ENCODE results near the gene GSAP. TPM values are rescaled to one million over a fixed set of nuclear protein-coding genes. Genes with fewer than 3 reads are reported as not detected.

The GSAP gene
- total and polyA plus RNA-seq, 2 donors (not counting 3 experiments of a cell fraction or from before 2014, with no cell fraction given), result 2.3 to 5.8 TPM

DNA sequence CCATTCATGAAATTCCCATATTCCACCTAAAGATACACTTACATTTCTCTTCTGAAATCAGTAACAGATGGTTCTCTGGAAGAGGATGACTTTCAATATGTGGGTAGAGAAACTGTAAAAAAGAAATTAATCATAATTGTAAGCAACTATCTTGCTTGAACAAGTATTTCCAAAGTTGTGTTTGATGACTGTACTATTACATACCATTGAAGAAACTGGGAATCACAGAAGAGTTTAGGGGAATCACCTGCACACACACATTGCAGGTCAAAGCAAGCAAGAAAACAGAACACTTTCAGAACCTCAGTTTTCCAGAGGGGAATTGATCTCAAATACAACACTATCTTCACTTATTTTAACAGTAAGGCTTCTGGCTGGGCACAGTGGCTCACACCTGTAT, 33.6 kb downstream of the GSAP start:
- Histone ChIP-seq H3K4me2 (ENCODE audit: insufficient read depth, low read length) (no peak overlapping the region), H4K20me1 (replicated peaks; ENCODE audit: control insufficient read depth, extremely low read depth, insufficient read depth, low read length) (no peaks in the 10 kb centered on the region), H3K36me3 (ENCODE audit: control insufficient read depth in 2 of 2, extremely low read depth in 1 of 2, insufficient read depth in 2 of 2, low read length in 2 of 2) (no peaks in the 10 kb centered on the region), H3K27me3 (ENCODE audit: control insufficient read depth in 2 of 2, insufficient read depth in 2 of 2, low read length in 2 of 2) (no peaks in the 10 kb centered on the region), H3K9ac (replicated peaks; ENCODE audit: extremely low read depth, insufficient read depth, low read length) (no peak overlapping the region), H3K4me1 (ENCODE audit: control insufficient read depth, extremely low read depth, insufficient read depth, low read length) (no peaks in the 10 kb centered on the region), H3K9me1 (replicated peaks; ENCODE audit: control insufficient read depth, extremely low read depth, insufficient read depth, low read length) (no peaks in the 10 kb centered on the region), H3K9me3 (replicated peaks; ENCODE audit: control insufficient read depth, insufficient read depth, low read length) (no peaks in the 10 kb centered on the region), H3K4me3 (replicated peaks in 1 of 3; ENCODE audit: insufficient read depth in 1 of 3, low read depth in 1 of 3, low read length in 3 of 3) (no peak overlapping the region), H3K27ac (ENCODE audit: insufficient read depth, low read depth, low read length) (no peak overlapping the region), H3K79me2 (ENCODE audit: control insufficient read depth, insufficient read depth, low read length) (no peaks in the 10 kb centered on the region), H2AFZ (ENCODE audit: low read depth, low read length) (no peak overlapping the region)
- dilution Hi-C loops (cut with MboI; ENCODE audit: extremely low pct_ligation_motif_present, low sequenced_read_pairs) (no loop called here), intact Hi-C loops (cut with micrococcal nuclease) (no loop called here)
- FAIRE-seq (no peak), DNase-seq (ENCODE audit: low read depth, low spot score) (no peak)
- TF ChIP-seq POLR2A (IDR thresholded peaks at IDR 0.05; ENCODE audit: low read depth, low read length), result no peak
- no peak for TF ChIP-seq MYC (IDR thresholded peaks at IDR 0.05; ENCODE audit: low read depth, low read length)
- TF ChIP-seq FOS (IDR thresholded peaks at IDR 0.05; ENCODE audit: borderline replicate concordance, insufficient read depth, low read length), result no peak
- TF ChIP-seq, protein P1, sequence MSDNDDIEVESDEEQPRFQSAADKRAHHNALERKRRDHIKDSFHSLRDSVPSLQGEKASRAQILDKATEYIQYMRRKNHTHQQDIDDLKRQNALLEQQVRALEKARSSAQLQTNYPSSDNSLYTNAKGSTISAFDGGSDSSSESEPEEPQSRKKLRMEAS (IDR thresholded peaks at IDR 0.05; ENCODE audit: insufficient read depth, insufficient read length), result no peak
- no peak for TF ChIP-seq JUN (IDR thresholded peaks at IDR 0.05; ENCODE audit: borderline replicate concordance, insufficient read depth, insufficient read length, low read depth)
- TF ChIP-seq, protein P2, sequence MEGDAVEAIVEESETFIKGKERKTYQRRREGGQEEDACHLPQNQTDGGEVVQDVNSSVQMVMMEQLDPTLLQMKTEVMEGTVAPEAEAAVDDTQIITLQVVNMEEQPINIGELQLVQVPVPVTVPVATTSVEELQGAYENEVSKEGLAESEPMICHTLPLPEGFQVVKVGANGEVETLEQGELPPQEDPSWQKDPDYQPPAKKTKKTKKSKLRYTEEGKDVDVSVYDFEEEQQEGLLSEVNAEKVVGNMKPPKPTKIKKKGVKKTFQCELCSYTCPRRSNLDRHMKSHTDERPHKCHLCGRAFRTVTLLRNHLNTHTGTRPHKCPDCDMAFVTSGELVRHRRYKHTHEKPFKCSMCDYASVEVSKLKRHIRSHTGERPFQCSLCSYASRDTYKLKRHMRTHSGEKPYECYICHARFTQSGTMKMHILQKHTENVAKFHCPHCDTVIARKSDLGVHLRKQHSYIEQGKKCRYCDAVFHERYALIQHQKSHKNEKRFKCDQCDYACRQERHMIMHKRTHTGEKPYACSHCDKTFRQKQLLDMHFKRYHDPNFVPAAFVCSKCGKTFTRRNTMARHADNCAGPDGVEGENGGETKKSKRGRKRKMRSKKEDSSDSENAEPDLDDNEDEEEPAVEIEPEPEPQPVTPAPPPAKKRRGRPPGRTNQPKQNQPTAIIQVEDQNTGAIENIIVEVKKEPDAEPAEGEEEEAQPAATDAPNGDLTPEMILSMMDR (IDR thresholded peaks at IDR 0.05; ENCODE audit: extremely low read depth in 1 of 2, insufficient read depth in 1 of 2, low read depth in 1 of 2, low read length in 2 of 2), result no peak
- TF ChIP-seq EZH2 (IDR thresholded peaks at IDR 0.05; ENCODE audit: borderline replicate concordance, low read depth, low read length, severe bottlenecking), result no peak
- no peak for TF ChIP-seq POLR2AphosphoS5 (IDR thresholded peaks at IDR 0.05; ENCODE audit: insufficient read depth, low read depth, low read length)
- TF ChIP-seq GATA2 (IDR thresholded peaks at IDR 0.05; ENCODE audit: insufficient read depth, insufficient read length, low read depth, low read length), result no peak
- no TSS peak for BruUV-seq (replicated peaks)
- ChIA-PET POLR2A (no interaction called here), CTCF (no interaction called here)

Measured in endothelial cell of umbilical vein (primary cell).